Fibroblast of pulmonary artery (primary cell): ENCODE results near the gene MARCHF3.

Source experiments
- DNase-seq: peaks from one replicate; pipeline ENCODE4 v3.0.0-alpha.2; 2010; ENCODE audit warnings: low read depth
- H3K4me3 ChIP-seq: replicated peaks from 2 replicates; pipeline ENCODE4 v1.5.1; 2011; ENCODE audit warnings: low read depth, mild to moderate bottlenecking, control low read depth, low read length, moderate library complexity
- CTCF ChIP-seq: IDR thresholded peaks from 2 replicates; pipeline ENCODE4 v1.5.1; 2011; ENCODE audit warnings: mild to moderate bottlenecking, control low read depth, low read length, inconsistent platforms; ENCODE audit errors: missing control alignments

Gene MARCHF3

GRCh38 chr5:126998201-126998631 lies 32.1 kb downstream of the MARCHF3 start:
- no peak overlapping the region for H3K4me3 ChIP-seq
- DNase-seq: peak; percentile 22
- no peak for TF ChIP-seq CTCF

GRCh38 chr5:126995689-126996088 lies 34.7 kb downstream of the MARCHF3 start:
- H3K4me3 ChIP-seq: no peak overlapping the region
- DNase-seq: no peak
- no peak for TF ChIP-seq CTCF

- TF ChIP-seq CTCF: no peak
- DNase-seq: no peak
- H3K4me3 ChIP-seq: no peak overlapping the region
Measured at GRCh38 chr5:126995039-126995438, 35.3 kb downstream of the MARCHF3 start.

GRCh38 chr5:126994485-126994884 lies 35.9 kb downstream of the MARCHF3 start:
- TF ChIP-seq CTCF: no peak
- no peak for DNase-seq
- H3K4me3 ChIP-seq: no peak overlapping the region

- no peak overlapping the region for H3K4me3 ChIP-seq
- no peak for TF ChIP-seq CTCF
- no peak for DNase-seq
Measured at GRCh38 chr5:126988021-126988569, 42.3 kb downstream of the MARCHF3 start.

DNA sequence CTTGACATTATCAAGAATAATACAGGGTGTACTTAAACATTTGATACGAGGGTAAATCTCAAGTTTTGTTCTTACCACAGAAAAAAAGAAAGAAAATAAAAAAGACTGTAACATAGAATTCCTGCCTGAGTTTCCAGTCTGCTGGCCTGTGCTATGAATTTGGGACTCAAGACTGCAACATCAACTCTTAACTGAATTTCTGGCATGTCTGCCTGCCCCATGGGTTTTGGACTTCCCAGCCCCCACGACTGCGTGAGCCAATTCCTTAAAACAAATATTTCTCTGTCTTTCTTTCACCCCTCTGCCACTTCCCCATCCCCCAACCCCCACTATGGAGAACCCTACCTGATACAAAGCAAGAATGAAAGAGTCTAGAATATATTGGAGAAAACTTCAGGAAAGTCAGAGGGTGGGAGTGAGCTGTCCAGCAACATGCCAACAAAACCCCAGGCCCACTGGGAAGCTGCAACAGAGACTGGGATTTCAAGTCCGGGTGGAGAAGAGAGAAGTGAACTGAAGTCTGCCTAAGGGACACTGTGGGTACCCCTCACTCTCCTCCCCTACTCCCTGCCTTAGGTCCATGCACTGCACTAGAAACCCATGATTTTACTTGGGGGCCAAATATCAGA lies 43.0 kb downstream of the MARCHF3 start:
- TF ChIP-seq CTCF: no peak
- no peak for DNase-seq
- H3K4me3 ChIP-seq: no peak overlapping the region

GRCh38 chr5:126984632-126985031 lies 45.7 kb downstream of the MARCHF3 start:
- TF ChIP-seq CTCF: no peak
- no peak overlapping the region for H3K4me3 ChIP-seq
- no peak for DNase-seq
